ENCODE data around the gene HBG1.

The HBG1 gene

GRCh38 chr11:5280582-5281102, 31.0 kb upstream of the HBG1 start:
- no peak overlapping the region for H3K9ac ChIP-seq
- H3K9me3 ChIP-seq (ENCODE audit: control insufficient read depth, low read length) = no peaks in the 10 kb centered on the region
- H3K79me2 ChIP-seq = no peaks in the 10 kb centered on the region
- no peaks in the 10 kb centered on the region for H3K4me1 ChIP-seq
- no peak overlapping the region for H3K4me2 ChIP-seq (ENCODE audit: low read length)
- H3K36me3 ChIP-seq (ENCODE audit: control insufficient read depth, insufficient read depth, low read length) = no peaks in the 10 kb centered on the region
- TF ChIP-seq CTCF (IDR thresholded peaks at IDR 0.05) = no peak
- no peak overlapping the region for H3K4me3 ChIP-seq (ENCODE audit: low read depth, low read length)
- H3K27ac ChIP-seq = no peak overlapping the region
- no peaks in the 10 kb centered on the region for H3K27me3 ChIP-seq (ENCODE audit: control insufficient read depth, insufficient read depth, low read length)
- H2AFZ ChIP-seq = no peak overlapping the region

GRCh38 chr11:5279471-5280090, 29.9 kb upstream of the HBG1 start:
- Histone ChIP-seq H3K27me3 (ENCODE audit: control insufficient read depth, insufficient read depth, low read length) (no peaks in the 10 kb centered on the region), H3K36me3 (ENCODE audit: control insufficient read depth, insufficient read depth, low read length) (no peaks in the 10 kb centered on the region), H3K4me1 (no peaks in the 10 kb centered on the region), H3K9ac (no peak overlapping the region), H3K27ac (no peak overlapping the region), H2AFZ (no peak overlapping the region), H3K79me2 (no peaks in the 10 kb centered on the region), H3K4me2 (ENCODE audit: low read length) (no peak overlapping the region), H3K9me3 (ENCODE audit: control insufficient read depth, low read length) (no peaks in the 10 kb centered on the region), H3K4me3 (ENCODE audit: low read depth, low read length) (no peak overlapping the region)
- TF ChIP-seq CTCF (IDR thresholded peaks at IDR 0.05) = no peak

DNA sequence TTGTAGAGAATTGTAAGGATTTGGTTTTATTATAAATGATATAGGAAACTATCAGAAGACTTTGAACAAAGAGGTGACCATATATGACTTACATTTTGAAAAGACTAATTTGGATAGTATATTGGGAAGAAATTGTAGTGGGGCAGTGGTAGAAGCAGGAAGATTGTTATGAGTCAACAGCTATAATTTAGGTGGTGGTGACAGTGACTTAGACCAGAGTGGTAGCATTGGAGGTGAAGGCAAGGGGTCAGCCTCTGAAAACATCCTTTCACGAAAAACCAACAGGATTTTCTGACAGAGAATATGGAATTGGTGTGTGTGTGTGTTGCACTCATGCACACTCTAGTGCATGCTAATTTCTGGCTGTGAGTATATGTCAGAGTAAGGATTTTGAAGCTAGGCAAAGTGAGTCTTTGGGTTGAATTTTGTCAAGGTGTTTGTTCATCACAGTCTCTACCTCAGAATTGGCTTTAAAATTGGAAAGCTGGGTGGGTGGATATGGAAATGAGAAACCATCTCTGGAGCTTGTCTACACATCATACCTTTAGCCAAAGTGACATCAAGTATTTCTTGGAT, 28.2 kb upstream of the HBG1 start:
- Histone ChIP-seq H3K4me1 (no peaks in the 10 kb centered on the region), H3K79me2 (no peaks in the 10 kb centered on the region), H3K36me3 (ENCODE audit: control insufficient read depth, insufficient read depth, low read length) (no peaks in the 10 kb centered on the region), H3K4me3 (ENCODE audit: low read depth, low read length) (no peak overlapping the region), H3K9ac (no peak overlapping the region), H3K27ac (no peak overlapping the region), H3K27me3 (ENCODE audit: control insufficient read depth, insufficient read depth, low read length) (no peaks in the 10 kb centered on the region), H3K9me3 (ENCODE audit: control insufficient read depth, low read length) (no peaks in the 10 kb centered on the region), H2AFZ (no peak overlapping the region), H3K4me2 (ENCODE audit: low read length) (no peak overlapping the region)
- TF ChIP-seq CTCF (IDR thresholded peaks at IDR 0.05) = no peak

DNA sequence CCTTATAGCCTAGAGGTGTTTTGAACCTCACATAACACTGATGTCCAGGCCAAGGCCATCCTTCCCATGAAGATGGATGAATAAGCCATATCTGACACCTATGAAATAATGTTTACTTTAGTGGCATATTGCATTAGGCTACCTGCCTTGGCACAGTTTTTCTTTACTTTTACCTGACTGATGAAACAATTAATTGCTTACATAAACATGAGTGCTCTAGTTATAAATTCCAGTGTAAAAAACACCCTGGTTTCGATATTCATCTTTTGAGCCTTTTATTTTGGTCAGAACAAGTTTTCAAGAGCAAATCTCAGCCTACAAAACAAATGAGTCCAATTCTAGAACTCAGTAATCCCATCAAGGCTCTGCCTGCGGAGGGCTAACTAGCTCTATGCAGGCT, 27.0 kb upstream of the HBG1 start:
- no peaks in the 10 kb centered on the region for H3K36me3 ChIP-seq (ENCODE audit: control insufficient read depth, insufficient read depth, low read length)
- H3K4me1 ChIP-seq = no peaks in the 10 kb centered on the region
- no peaks in the 10 kb centered on the region for H3K9me3 ChIP-seq (ENCODE audit: control insufficient read depth, low read length)
- no peak overlapping the region for H3K4me3 ChIP-seq (ENCODE audit: low read depth, low read length)
- H3K27me3 ChIP-seq (ENCODE audit: control insufficient read depth, insufficient read depth, low read length) = no peaks in the 10 kb centered on the region
- no peaks in the 10 kb centered on the region for H3K79me2 ChIP-seq
- no peak overlapping the region for H3K27ac ChIP-seq
- no peak overlapping the region for H3K4me2 ChIP-seq (ENCODE audit: low read length)
- TF ChIP-seq CTCF (IDR thresholded peaks at IDR 0.05) = no peak
- H2AFZ ChIP-seq = no peak overlapping the region
- H3K9ac ChIP-seq = no peak overlapping the region
